Neural crest cell (in vitro differentiated cells): ENCODE measurements around the gene EID3. TPM values are rescaled to one million over a fixed set of nuclear protein-coding genes. Genes with fewer than 3 reads are reported as not detected.

ENCODE experiments used
- DNase-seq: peaks from one replicate; pipeline ENCODE4 v3.0.0; 2021; ENCODE audit warnings: low read depth, mixed read lengths, low spot score
- H3K27ac Mint-ChIP-seq: one replicate; pipeline ENCODE4 v1.8.0; 2021; ENCODE audit warnings: mild to moderate bottlenecking, mixed read lengths; ENCODE audit not compliant: unreplicated experiment
- H3K27me3 Mint-ChIP-seq: 2 replicates; pipeline ENCODE4 v1.8.0; 2021; ENCODE audit warnings: low read depth, mild to moderate bottlenecking, mixed read lengths
- H3K36me3 Mint-ChIP-seq: 2 replicates; pipeline ENCODE4 v1.8.0; 2021; ENCODE audit warnings: low read depth, mild to moderate bottlenecking, mixed read lengths
- H3K4me1 Mint-ChIP-seq: 2 replicates; pipeline ENCODE4 v1.8.0; 2021; ENCODE audit warnings: mixed read lengths
- H3K4me3 Mint-ChIP-seq: one replicate; pipeline ENCODE4 v1.8.0; 2021; ENCODE audit warnings: mild to moderate bottlenecking, mixed read lengths
- H3K9me3 Mint-ChIP-seq: 2 replicates; pipeline ENCODE4 v1.8.0; 2021; ENCODE audit warnings: mixed read lengths
- total RNA-seq: library from RNA; stranded (reverse); gene quantifications from 2 replicates; pipeline ENCODE4 v1.2.1, GENCODE V29; 2021
- TF ChIP-seq, protein P1 (sequence below): fragments of 200-600 bp; sonication (generic); conservative IDR thresholded peaks from 2 replicates; pipeline ENCODE4 v1.5.0; 2021; ENCODE audit warnings: antibody characterized with exemption, mild to moderate bottlenecking

EID3 gene
- total RNA-seq, 1 donor from 2014 or later = 3.0 TPM

DNA sequence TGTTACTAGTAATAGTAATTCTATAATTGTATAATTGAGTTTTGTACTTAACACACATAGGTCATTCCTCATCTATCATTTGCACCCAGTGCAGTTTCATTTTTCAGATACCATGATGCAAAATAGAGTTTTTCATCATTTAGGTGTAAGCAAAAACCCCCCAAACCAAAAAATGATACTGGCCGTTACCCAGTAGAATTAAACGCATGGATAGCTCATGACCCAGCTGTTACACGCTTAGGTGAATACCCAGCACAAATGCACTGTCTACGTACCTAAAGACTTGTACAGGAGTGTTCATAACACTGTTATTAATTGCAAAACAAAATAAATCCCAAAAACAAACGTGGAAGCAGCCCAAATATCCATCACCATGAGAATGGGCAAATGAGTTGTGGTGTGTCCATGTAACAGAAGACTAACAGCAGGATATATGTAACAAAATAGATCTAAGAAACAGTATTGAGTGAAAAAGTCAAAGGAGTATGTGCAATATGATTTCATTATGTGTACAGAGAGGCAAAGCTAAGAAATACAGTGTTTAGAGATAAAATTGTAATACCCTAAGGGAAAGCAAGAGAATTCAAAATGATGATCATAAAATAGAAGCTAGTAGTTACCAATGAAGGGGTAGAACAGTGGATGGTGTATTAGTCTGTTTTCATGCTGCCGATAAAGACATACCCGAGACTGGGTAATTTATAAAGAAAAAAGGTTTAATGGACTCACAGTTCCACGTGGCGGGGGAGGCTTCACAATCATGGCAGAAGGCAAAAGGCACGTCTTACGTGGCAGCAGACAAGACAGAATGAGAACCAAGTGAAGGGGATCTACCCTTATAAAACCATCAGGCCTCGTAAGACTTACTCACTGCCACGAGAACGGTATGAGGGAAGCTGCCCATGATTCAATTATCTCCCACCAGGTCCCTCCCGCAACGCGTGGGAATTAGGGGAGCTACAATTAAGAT, 49.8 kb downstream of the EID3 start:
- no peak overlapping the region for H3K4me3 Mint-ChIP-seq
- TF ChIP-seq, protein P1, sequence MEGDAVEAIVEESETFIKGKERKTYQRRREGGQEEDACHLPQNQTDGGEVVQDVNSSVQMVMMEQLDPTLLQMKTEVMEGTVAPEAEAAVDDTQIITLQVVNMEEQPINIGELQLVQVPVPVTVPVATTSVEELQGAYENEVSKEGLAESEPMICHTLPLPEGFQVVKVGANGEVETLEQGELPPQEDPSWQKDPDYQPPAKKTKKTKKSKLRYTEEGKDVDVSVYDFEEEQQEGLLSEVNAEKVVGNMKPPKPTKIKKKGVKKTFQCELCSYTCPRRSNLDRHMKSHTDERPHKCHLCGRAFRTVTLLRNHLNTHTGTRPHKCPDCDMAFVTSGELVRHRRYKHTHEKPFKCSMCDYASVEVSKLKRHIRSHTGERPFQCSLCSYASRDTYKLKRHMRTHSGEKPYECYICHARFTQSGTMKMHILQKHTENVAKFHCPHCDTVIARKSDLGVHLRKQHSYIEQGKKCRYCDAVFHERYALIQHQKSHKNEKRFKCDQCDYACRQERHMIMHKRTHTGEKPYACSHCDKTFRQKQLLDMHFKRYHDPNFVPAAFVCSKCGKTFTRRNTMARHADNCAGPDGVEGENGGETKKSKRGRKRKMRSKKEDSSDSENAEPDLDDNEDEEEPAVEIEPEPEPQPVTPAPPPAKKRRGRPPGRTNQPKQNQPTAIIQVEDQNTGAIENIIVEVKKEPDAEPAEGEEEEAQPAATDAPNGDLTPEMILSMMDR = no peak
- H3K4me1 Mint-ChIP-seq = peaks cover 5% of the 10 kb centered on the region
- no peaks in the 10 kb centered on the region for H3K27me3 Mint-ChIP-seq
- no peaks in the 10 kb centered on the region for H3K9me3 Mint-ChIP-seq
- no peak for DNase-seq
- no peak overlapping the region for H3K27ac Mint-ChIP-seq
- H3K36me3 Mint-ChIP-seq = peaks cover 12% of the 10 kb centered on the region

DNA sequence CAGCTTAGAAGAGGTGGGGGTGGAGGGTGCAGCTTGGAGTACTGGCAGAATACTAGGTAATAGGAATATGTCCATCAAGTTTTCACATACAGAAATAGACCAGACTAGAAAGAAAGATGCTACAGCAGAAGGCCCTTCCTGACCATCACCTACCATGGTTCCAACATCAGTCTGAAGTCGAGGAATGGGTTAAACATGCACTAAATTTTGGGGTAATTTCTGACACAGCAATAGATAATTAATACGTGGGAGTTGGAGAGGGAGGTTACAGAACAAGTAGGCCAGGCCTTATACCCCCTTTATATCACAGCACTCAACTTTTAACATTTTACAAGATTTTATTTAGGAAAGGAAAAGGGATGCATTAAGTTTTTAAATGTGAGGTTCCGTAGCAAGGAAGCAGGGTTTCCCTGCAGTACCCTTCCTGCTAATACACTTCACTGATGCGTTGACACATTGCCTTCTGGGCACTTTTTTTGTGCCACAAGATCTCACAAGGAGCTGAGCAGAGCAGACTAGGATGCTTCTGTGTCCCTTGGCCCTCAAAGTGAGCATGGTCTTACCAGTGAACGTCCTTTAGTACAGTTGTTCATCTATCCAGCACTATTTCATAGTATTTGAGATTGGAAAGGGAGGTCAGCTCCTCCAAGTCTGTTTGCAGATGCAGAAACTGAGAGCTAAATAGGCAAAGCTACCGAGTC, 50.8 kb downstream of the EID3 start:
- no peak overlapping the region for H3K27ac Mint-ChIP-seq
- peaks cover 5% of the 10 kb centered on the region for H3K4me1 Mint-ChIP-seq
- no peaks in the 10 kb centered on the region for H3K27me3 Mint-ChIP-seq
- H3K9me3 Mint-ChIP-seq = no peaks in the 10 kb centered on the region
- H3K36me3 Mint-ChIP-seq = peaks cover 7% of the 10 kb centered on the region
- no peak for DNase-seq
- TF ChIP-seq, protein P1 = no peak
- H3K4me3 Mint-ChIP-seq = no peak overlapping the region

Other genes starting within 250 kb of the EID3 start
- gene HCFC2, start 239.2 kb upstream of the EID3 start, total RNA-seq = 7.1 and 8.3 TPM in 2 replicates
- gene NFYB, start 165.5 kb upstream of the EID3 start, total RNA-seq = 45.6 and 45.7 TPM in 2 replicates
- 105 and 107 TPM in 2 replicates for gene TXNRD1, start 88.0 kb upstream of the EID3 start, total RNA-seq
- 10.0 and 10.2 TPM in 2 replicates for gene CHST11, start 153.2 kb downstream of the EID3 start, total RNA-seq